Muscle of leg (tissue), 16 donors: ENCODE measurements around the gene APOBEC2. TPM values are rescaled to one million over a fixed set of nuclear protein-coding genes. Genes with fewer than 3 reads are reported as not detected.
A peak's percentile ranks its signal among the peaks of the same experiment; 100 is the strongest.
"Not testable (repeated sequence)": the region's sequence is repeated elsewhere in the genome, so short reads cannot be mapped to it uniquely, and the experiment has no call there.

Experiments used
- DNase-seq: peaks from one replicate; pipeline ENCODE4 v3.0.0; 2013
- H3K27ac ChIP-seq: one replicate; pipeline ENCODE4 v1.5.1; 2013; ENCODE audit warnings: mild to moderate bottlenecking, low read length, control low read depth
- H3K27me3 ChIP-seq: one replicate; pipeline ENCODE4 v1.6.1; 2013; ENCODE audit warnings: low read length; ENCODE audit not compliant: control insufficient read depth, insufficient read depth
- H3K36me3 ChIP-seq: one replicate; pipeline ENCODE4 v1.6.1; 2013; ENCODE audit warnings: low read length; ENCODE audit not compliant: control insufficient read depth, insufficient read depth
- H3K4me1 ChIP-seq: one replicate; pipeline ENCODE4 v1.6.1; 2013; ENCODE audit warnings: low read length; ENCODE audit not compliant: control insufficient read depth, insufficient read depth
- H3K4me3 ChIP-seq: one replicate; pipeline ENCODE4 v1.5.1; 2013; ENCODE audit warnings: low read length, control low read depth
- H3K9me3 ChIP-seq: replicated peaks from 2 replicates; pipeline ENCODE4 v1.6.1; 2013; ENCODE audit warnings: low read depth, low read length; ENCODE audit not compliant: control insufficient read depth
- whole genome bisulfite sequencing: methylation state at CpG from one replicate; pipeline ENCODE4 v1.1.5; 2013; ENCODE audit warnings: missing lambda C conversion rate; ENCODE audit not compliant: insufficient coverage; 5-methylcytosine and 5-hydroxymethylcytosine counted together
- long read RNA-seq, 11 donors: transcript quantifications; one replicate each; lab custom pipeline, GENCODE V29; 2026
- polyA plus RNA-seq, 8 donors: library from polyadenylated mRNA; unstranded; fragments of 120-200 nt; gene quantifications; one replicate each; pipeline versions ENCODE4 v1.2.1 to v1.2.3, GENCODE V29; 2013; ENCODE audit warnings: inconsistent platforms in 1 of 8, low replicate concordance in 1 of 8; ENCODE audit not compliant: insufficient read length in 8 of 8, insufficient read depth in 1 of 8
- total RNA-seq: library from RNA; stranded (reverse); fragments of 120-200 nt; gene quantifications from one replicate; pipeline ENCODE4 v1.2.4, GENCODE V29; 2013

The APOBEC2 gene
- 509 TPM for total RNA-seq
- 100 to 1,000 TPM; 281 to 891 (median 471) TPM for polyA plus RNA-seq
- long read RNA-seq, donor 1, transcript APOBEC2-201 (3 exons, 1,151 nt): major isoform, 103 of 129 reads
- long read RNA-seq, donor 1, partial matches to known transcripts: 26 of 129 reads
- long read RNA-seq, donor 1, other reads (novel, unspliced or antisense): 0 of 129 reads
- long read RNA-seq, donor 2, transcript APOBEC2-201 (3 exons, 1,151 nt): major isoform, 21 of 21 reads
- long read RNA-seq, donor 2, partial matches to known transcripts: 0 of 21 reads
- long read RNA-seq, donor 2, other reads (novel, unspliced or antisense): 0 of 21 reads
- long read RNA-seq, donor 3, transcript APOBEC2-201 (3 exons, 1,151 nt): major isoform, 168 of 244 reads
- long read RNA-seq, donor 3, partial matches to known transcripts: 76 of 244 reads
- long read RNA-seq, donor 3, other reads (novel, unspliced or antisense): 0 of 244 reads
- long read RNA-seq, donor 4, transcript APOBEC2-201 (3 exons, 1,151 nt): major isoform, 97 of 128 reads
- long read RNA-seq, donor 4, partial matches to known transcripts: 31 of 128 reads
- long read RNA-seq, donor 4, other reads (novel, unspliced or antisense): 0 of 128 reads
- long read RNA-seq, donor 5, transcript APOBEC2-201 (3 exons, 1,151 nt): major isoform, 242 of 335 reads
- long read RNA-seq, donor 5, partial matches to known transcripts: 93 of 335 reads
- long read RNA-seq, donor 5, other reads (novel, unspliced or antisense): 0 of 335 reads
- long read RNA-seq, donor 6, transcript APOBEC2-201 (3 exons, 1,151 nt): major isoform, 415 of 532 reads
- long read RNA-seq, donor 6, partial matches to known transcripts: 117 of 532 reads
- long read RNA-seq, donor 6, other reads (novel, unspliced or antisense): 0 of 532 reads
- long read RNA-seq, donor 7, transcript APOBEC2-201 (3 exons, 1,151 nt): major isoform, 198 of 256 reads
- long read RNA-seq, donor 7, partial matches to known transcripts: 58 of 256 reads
- long read RNA-seq, donor 7, other reads (novel, unspliced or antisense): 0 of 256 reads
- long read RNA-seq, donor 8, transcript APOBEC2-201 (3 exons, 1,151 nt): major isoform, 96 of 173 reads
- long read RNA-seq, donor 8, partial matches to known transcripts: 77 of 173 reads
- long read RNA-seq, donor 8, other reads (novel, unspliced or antisense): 0 of 173 reads
- long read RNA-seq, donor 9, transcript APOBEC2-201 (3 exons, 1,151 nt): major isoform, 123 of 173 reads
- long read RNA-seq, donor 9, partial matches to known transcripts: 50 of 173 reads
- long read RNA-seq, donor 9, other reads (novel, unspliced or antisense): 0 of 173 reads
- long read RNA-seq, donor 10, transcript APOBEC2-201 (3 exons, 1,151 nt): major isoform, 243 of 319 reads
- long read RNA-seq, donor 10, partial matches to known transcripts: 71 of 319 reads
- long read RNA-seq, donor 10, other reads (novel, unspliced or antisense): 5 of 319 reads
- long read RNA-seq, donor 11, transcript APOBEC2-201 (3 exons, 1,151 nt): major isoform, 175 of 209 reads
- long read RNA-seq, donor 11, partial matches to known transcripts: 34 of 209 reads
- long read RNA-seq, donor 11, other reads (novel, unspliced or antisense): 0 of 209 reads

DNA sequence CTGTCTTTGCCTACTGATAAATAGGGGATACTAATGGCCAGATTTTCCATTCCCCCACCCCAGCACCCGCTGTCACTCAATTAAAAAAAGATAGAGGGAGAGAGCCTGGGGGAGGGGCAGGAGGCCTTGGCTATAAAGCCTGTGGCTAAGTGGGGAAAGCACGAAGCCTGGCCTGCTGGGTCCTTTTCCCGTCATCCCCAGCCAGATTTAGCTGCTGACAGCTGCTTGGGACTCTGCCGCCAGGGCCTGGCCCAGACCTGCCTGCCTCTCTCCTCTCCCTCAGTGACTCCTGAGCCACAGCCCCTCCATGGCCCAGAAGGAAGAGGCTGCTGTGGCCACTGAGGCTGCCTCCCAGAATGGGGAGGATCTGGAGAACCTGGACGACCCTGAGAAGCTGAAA, at the start of gene APOBEC2:
Gene APOBEC2 (plus strand): TSS at position 162 of the 400 bp plus-strand sequence. CDS start 146 bp downstream, at position 308.
- H3K27me3 ChIP-seq: no peaks in the 10 kb centered on the region
- H3K4me1 ChIP-seq: peaks cover 58% of the 10 kb centered on the region
- 17% methylated on average over 3 of the region's 5 CpGs for WGBS
- H3K27ac ChIP-seq: peak within 1 kb of the TSS; percentile 95
- peak; percentile 77 for DNase-seq
- H3K9me3 ChIP-seq: no peaks in the 10 kb centered on the region
- peaks cover 27% of the 10 kb centered on the region for H3K36me3 ChIP-seq
- peak within 1 kb of the TSS; percentile 65 for H3K4me3 ChIP-seq

GRCh38 chr6:41006217-41006616, 46.8 kb upstream of the APOBEC2 start:
- not testable (repeated sequence) for H3K4me3 ChIP-seq, H3K27ac ChIP-seq, H3K36me3 ChIP-seq, H3K9me3 ChIP-seq, H3K4me1 ChIP-seq, H3K27me3 ChIP-seq
- WGBS: no CpG with 5 or more reads among the region's 7 CpGs
- DNase-seq: peak; percentile 58

DNA sequence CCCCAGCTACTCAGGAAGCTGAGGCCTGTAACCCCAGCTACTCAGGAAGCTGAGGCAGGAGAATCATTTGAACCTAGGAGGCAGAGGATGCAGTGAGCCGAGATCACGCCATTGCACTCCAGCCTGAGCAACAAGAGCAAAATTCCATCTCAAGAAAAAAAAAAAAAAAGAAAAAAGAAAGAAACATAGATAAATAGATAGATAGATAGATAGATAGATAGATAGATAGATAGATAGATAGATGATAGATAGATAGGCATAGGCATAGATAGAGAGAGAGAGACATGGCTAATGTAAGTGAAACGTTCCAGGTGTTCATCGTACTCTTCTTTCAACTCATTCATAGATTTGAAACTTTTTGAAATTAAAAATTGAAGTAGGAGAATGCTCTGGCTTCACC, 46.0 kb upstream of the APOBEC2 start:
- not testable (repeated sequence) for H3K4me3 ChIP-seq, H3K27ac ChIP-seq, H3K27me3 ChIP-seq, H3K36me3 ChIP-seq, H3K9me3 ChIP-seq, DNase-seq, H3K4me1 ChIP-seq
- WGBS: no CpG with 5 or more reads among the region's 4 CpGs

GRCh38 chr6:41008011-41008410, 45.0 kb upstream of the APOBEC2 start:
- H3K4me1 ChIP-seq: no peaks in the 10 kb centered on the region
- no peaks in the 10 kb centered on the region for H3K27me3 ChIP-seq
- no peaks in the 10 kb centered on the region for H3K9me3 ChIP-seq
- WGBS: no CpG with 5 or more reads among the region's 3 CpGs
- H3K27ac ChIP-seq: no peak overlapping the region
- no peak overlapping the region for H3K4me3 ChIP-seq
- H3K36me3 ChIP-seq: no peaks in the 10 kb centered on the region
- no peak for DNase-seq

DNA sequence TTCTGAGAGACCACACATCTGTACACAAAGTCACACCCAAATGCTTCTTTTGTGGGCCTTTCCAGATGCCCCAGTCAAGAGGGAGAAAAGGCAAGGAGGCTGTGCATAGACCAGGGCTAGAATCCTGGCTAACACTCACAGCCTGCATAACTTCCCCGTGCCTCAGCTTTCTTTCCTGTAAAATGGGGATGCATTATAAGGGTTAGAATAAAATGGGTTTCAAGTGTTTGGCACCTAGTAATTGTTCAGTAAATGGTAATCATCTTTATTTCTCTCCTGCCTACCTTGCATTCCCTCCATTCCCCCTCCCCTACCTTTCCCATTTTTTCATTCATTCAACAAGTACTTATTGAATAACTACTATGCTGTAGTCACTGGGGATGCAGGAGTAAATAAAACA, 43.3 kb upstream of the APOBEC2 start:
- DNase-seq: no peak
- Histone ChIP-seq H3K4me3 (no peak overlapping the region), H3K9me3 (no peaks in the 10 kb centered on the region), H3K27me3 (no peaks in the 10 kb centered on the region), H3K36me3 (no peaks in the 10 kb centered on the region), H3K27ac (no peak overlapping the region), H3K4me1 (no peaks in the 10 kb centered on the region)
- WGBS: no CpG with 5 or more reads among the region's 1 CpG

- no peak for DNase-seq
- no peaks in the 10 kb centered on the region for H3K4me1 ChIP-seq
- H3K36me3 ChIP-seq: no peaks in the 10 kb centered on the region
- no peak overlapping the region for H3K4me3 ChIP-seq
- WGBS: no CpG with 5 or more reads among the region's 2 CpGs
- no peak overlapping the region for H3K27ac ChIP-seq
- H3K9me3 ChIP-seq: no peaks in the 10 kb centered on the region
- no peaks in the 10 kb centered on the region for H3K27me3 ChIP-seq
These were observed 41.3 kb upstream of the APOBEC2 start for GRCh38 chr6:41011673-41012072.

DNA sequence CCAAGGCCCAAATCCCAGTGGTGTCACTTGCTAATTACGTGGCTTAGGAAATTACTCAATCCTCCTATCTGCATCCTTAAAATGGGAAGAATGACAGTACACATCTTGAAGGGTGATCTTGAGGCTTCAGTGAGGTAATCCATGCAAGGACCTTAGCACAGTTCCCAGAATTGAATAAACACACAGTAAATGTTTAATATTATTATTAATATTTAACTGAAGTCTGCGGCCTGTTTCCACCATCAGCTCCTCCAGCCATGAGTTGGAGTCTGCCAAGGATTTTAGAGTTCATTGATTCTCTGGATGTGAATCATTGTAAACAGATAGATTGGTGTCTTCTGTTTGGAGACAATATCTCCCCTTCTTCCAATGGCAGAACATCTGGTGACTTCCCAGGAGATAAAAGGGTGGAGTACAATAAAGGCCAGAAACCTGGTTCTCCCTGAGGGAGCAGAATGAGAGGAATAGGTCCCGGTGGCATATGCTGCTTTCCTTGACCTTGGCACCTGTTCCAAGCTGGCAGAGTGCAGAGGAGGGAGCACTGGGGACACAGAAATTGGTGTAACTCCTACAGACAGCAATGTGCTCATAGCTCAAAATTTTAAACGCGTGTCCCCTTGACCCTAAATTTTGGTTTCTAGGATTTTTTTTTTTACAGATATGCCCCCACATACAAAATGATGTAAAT, 39.4 kb upstream of the APOBEC2 start:
- H3K27me3 ChIP-seq: no peaks in the 10 kb centered on the region
- no peak for DNase-seq
- WGBS: 90% methylated on average over 1 of the region's 5 CpGs

GRCh38 chr6:41014780-41015179, 38.2 kb upstream of the APOBEC2 start:
- no peaks in the 10 kb centered on the region for H3K4me1 ChIP-seq
- no peak overlapping the region for H3K27ac ChIP-seq
- 100% methylated on average over 3 of the region's 4 CpGs for WGBS
- no peaks in the 10 kb centered on the region for H3K27me3 ChIP-seq
- H3K36me3 ChIP-seq: no peaks in the 10 kb centered on the region
- no peak overlapping the region for H3K4me3 ChIP-seq
- peaks cover 3% of the 10 kb centered on the region for H3K9me3 ChIP-seq
- DNase-seq: no peak

More for the DNA sequence above, 39.4 kb upstream of the APOBEC2 start:
- H3K36me3 ChIP-seq: no peaks in the 10 kb centered on the region
- H3K9me3 ChIP-seq: peaks cover 3% of the 10 kb centered on the region
- no peak overlapping the region for H3K4me3 ChIP-seq
- H3K27ac ChIP-seq: no peak overlapping the region
- H3K4me1 ChIP-seq: no peaks in the 10 kb centered on the region

DNA sequence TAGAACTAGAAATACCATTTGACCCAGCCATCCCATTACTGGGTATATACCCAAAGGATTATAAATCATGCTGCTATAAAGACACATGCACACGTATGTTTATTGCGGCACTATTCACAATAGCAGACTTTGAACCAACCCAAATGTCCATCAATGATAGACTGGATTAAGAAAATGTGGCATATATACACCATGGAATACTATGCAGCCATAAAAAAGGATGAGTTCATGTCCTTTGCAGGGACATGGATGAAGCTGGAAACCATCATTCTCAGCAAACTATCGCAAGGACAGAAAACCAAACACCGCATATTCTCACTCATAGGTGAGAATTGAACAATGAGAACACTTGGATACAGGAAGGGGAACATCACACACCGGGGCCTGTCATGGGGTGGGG, 37.1 kb upstream of the APOBEC2 start:
- not testable (repeated sequence) for H3K4me1 ChIP-seq, H3K9me3 ChIP-seq, H3K27me3 ChIP-seq, H3K27ac ChIP-seq, DNase-seq, H3K36me3 ChIP-seq, H3K4me3 ChIP-seq
- no CpG with 5 or more reads among the region's 5 CpGs for WGBS
